Cardiac septum (tissue), 1 donor: ENCODE measurements around the gene GLT6D1. TPM values are rescaled to one million over a fixed set of nuclear protein-coding genes. Genes with fewer than 3 reads are reported as not detected.

ENCODE experiments used
- DNase-seq: peaks from one replicate; pipeline ENCODE4 v3.0.0-alpha.2; 2020; ENCODE audit warnings: low spot score
- intact Hi-C: fragments of 100-400 bp; cut with DNase I; formaldehyde crosslinking; loops from one replicate; pipeline ENCODE4 v1.14.0; 2022
- total RNA-seq: library from RNA; stranded (reverse); fragmentation: NEBNext Ultra II Directional; extraction: Animal tissue kit (Norgen Biotek cat#: 25700); gene quantifications from one replicate; pipeline ENCODE4 v1.2.1, GENCODE V29; 2021
- donor health status: DM: no; HTN: no; CAD: no.

GLT6D1 gene
- total RNA-seq, 1 donor from 2014 or later = not detected

DNA sequence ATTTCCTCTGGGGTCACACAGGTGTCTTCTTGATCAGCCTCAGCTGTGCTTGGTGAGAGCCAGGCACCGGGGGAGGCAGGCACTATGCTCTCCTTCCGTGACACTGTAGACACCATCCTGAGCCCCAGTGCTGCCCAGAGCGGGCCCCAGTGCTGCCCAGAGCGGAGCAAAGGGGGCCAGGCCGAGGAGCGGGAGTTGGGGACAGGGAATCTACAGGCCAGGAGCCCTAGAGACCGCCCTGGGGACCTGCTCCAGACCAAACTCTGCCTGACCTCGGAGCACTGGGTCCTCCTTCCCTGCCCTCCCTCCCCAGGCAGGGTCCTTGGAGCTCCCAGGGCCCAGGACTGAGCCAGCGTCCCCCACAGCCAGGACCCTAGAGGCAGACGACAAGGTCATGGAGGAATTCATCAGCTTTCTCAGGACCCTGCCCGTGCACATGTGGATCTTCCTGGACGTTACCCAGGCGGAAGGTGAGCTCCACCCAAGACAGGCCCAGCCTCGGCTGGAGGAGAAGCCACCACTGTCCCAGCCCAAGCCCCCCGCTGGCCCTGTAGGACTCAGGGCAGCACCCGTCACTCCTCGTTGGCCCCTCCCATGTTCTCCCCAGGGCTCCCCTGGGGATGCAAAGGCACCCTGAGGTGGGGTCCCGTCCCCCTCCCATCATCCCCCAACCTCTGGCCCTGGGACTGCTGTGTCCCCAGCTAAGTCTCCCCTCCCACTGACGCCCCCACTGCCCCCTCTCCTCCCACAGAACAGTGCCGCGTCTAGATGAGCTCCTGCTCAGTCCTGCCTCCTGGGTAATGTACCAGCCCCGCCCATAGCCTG, 47.6 kb downstream of the GLT6D1 start:
- peak; percentile 65 for DNase-seq
- intact Hi-C loops = no loop called here

DNA sequence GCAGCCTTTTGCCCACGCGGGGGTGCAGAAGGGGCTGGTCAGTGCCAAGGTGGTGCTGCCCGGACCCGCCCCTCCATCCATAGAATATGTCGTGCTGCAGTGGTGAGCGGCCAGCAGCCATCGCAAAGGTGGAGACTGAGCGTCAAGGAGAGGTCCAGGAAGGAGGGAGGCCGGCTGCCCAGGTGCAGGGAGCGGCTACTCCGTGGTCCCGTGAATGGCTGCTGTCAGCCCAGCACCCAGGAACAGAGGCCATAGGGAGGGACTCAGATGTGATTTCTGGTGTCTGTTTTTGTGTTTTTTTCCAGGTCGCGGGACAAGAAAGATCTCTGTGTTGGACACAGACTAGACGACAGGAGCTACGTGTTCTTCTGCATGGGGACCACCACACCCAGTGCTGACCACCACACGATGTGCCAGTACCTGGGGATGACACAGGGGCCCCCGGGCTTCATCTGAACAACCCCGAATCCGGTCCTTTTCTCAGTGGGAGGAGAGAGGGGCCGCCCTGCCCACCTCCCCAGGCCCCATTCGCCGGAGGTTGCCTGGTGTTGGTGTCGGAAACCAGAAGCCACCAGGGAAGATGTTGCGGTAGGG, 48.8 kb downstream of the GLT6D1 start:
- peak; percentile 53 for DNase-seq

DNA sequence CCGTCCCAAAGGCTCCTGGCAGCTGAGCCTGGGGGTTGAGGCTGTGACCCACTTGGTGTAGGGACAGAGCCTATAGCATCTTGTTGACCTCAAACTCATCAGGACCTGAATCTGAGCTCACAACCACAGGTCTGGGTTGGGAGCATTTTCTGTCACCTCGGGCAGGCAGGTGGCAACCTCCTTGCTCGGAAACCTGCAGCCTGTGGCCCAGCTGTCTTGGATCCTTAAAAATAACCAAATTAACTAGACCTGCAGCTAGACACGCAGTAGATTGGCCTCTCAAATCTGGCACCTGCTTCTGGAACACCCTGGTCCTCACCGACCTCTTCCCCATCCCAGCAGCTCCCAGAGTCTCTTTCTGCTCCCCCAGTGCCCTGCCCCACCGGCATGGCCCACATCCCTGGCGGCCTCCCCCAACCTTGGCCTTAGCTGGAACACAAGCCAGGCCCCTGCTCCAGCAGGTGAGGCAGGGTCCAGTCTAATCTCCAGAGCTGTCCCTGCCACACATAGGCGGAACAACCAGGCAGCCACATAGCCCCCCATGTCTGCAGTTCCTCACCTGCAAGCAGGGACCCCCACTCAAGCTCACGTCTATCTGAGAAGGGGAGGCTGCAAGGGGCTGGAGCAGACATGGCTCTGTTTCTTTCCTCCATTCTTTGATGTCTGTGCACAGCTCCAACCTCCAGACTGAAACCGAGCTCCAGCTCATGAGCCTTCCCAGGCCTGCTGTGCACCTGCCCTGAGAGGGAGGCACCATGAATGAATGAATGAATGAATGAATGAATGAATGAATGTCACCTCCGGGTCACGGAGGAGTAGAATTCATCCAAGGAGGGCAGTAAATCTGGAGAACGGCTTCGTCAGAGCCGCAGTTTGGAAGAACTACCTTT, 49.5 kb downstream of the GLT6D1 start:
- intact Hi-C loops = no loop called here
- DNase-seq = no peak

More for the DNA sequence above, 48.8 kb downstream of the GLT6D1 start:
- intact Hi-C loops = no loop called here

DNA sequence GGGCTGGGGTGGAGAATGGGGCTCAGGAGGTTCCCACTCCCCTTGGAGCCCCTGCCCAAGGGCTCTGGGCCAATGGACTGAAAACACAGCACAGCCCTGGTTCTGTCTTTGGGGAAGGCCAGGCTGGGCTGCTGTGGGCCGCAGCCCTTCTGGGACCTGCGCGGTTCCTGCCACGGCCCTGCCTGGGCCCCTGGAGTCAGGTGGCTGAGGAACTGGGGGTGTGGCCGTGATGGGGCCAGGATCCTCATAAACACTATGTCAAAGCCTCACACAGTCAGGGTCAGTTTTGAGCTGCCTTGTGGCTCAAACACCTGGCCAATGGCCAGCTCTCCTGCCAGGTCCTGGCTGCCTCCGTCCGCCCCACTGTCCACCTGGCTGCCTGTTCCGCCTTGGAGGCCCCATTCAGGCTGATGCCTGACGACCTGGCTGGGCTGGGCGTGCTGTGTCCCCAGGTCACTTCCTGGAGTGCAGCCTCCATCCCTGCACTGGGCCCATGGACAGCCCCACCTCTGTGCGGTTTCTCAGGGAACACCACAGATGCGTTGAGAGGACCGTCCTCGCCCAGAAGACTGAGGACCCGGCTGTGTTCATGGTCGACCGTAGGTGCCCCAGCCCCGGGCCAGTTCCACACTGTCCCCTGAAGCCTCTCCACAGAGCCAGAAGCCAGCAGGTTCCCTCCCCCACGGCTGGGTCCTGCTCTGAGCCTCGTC, 50.3 kb downstream of the GLT6D1 start:
- intact Hi-C loops = no loop called here
- DNase-seq = no peak

DNA sequence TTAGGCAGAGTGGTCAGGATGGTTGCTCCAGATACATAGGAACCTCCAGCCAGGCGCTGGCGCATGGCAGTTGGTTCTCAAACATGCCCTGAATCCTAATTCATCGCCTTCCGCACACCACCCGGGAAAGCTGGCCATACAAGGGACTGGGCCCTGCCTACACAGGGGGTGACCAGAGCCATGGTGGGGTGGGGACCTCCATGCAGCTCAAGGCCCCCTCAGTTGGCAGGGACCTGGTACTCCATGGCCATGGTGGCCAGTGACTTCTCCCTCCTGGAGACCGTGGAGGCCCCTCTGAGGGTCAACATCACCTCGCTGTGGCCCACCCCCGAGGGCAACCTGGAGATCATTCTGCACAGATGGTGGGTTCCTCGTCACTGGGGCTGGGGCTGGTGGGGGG, 51.0 kb downstream of the GLT6D1 start:
- peak; percentile 64 for DNase-seq
- intact Hi-C loops = no loop called here

DNA sequence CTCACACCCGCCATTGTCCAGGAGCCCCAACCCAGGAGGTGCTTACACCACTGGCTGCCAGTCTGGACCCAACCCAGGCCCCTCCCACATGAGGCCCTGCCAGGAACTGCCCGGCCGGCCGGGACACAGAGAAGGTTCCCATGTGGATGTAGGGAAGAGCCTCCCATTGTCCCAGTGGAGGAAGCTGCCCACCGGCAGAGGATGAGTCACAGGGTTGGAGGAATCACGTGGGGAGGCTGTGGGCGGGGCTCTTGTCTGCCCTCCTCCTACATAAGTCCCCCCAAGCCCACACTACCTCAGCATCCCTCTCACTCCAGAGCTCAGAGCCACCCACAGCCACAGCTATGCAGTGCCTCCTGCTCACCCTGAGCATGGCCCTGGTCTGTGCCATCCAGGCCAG, 51.7 kb downstream of the GLT6D1 start:
- intact Hi-C loops = no loop called here
- DNase-seq = no peak

DNA sequence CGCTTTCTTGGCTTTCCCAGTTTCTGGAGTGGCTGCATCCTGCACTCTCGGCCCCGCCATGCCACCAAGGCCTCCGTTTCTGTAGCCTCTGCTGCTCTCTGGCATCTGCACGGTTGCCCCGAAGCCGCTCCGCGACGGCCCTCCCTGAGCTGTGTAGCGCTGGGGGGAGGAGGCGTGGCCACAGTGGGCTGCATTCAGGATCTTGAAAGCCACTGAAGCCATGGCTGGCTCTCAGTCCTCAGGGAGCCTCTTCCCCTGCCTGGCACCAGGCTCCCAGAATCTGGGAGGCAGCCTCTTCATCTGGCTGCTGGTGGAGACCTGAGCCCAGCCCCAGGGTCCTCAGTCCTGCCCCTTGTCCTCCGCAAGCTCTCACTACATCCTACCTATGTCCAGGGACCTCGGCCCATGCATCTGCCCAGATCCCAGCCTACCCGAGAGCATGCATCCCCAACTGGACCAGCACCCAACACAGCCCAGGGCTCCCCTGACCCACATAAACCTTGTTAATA, 52.7 kb downstream of the GLT6D1 start:
- peak; percentile 47 for DNase-seq
- intact Hi-C loops = no loop called here

DNA sequence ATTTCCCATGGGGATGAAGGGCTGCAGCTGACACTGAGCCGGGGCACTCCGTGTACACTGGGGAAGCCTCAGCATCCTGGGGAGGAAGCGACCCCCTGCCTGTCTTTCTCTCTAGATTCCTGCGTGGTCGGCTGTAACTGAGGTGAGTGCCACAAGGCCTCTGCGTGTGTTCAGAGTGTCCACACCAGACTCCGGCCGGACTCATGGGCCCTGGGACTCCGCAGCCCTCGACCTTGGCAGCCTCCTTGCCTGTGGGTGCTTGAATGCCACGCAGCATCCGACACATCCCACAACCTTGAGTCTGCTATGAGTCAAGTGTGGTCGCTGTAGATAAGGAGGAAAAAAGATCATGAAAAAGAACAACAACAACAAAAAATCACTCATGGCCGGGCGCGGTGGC, 54.4 kb downstream of the GLT6D1 start:
- DNase-seq = peak; percentile 55
- intact Hi-C loops = no loop called here

DNA sequence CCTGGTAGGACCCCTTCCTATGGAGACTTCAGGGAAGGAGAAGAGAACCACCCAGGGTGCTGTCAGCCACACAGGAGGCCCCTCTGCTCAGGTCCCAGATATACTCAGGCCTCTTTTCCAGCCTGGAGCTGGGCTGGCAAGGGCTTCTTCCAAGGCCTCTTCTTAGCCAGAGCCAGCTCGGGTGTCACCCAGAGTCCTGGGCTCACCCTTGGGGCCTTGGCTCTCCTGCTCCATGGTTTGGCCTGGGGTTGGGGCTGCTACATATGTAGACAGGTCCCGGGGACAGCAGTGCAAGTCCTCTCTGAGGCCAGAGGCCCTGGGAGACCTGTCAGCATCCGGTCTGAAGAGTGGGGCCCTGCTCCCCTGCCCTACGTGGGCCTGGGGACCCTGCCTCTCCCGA, 55.0 kb downstream of the GLT6D1 start:
- DNase-seq = no peak
- intact Hi-C loops = no loop called here

DNA sequence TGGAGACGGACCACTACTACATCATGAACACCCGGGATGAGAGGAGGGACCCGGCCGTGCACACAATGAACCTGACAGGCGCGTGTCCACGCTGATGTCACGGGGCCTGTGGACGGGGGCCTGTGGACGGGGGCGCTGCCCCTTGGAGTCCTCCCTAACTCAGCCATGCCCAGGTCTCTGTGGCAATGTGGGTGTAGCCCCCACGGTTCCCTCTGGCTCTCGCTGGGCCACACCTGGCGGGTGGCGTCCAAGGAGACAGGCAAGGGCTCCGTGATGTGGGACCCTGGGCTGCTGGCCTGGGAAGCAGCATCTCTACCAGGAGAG, 55.7 kb downstream of the GLT6D1 start:
- intact Hi-C loops = no loop called here
- peak; percentile 54 for DNase-seq

DNA sequence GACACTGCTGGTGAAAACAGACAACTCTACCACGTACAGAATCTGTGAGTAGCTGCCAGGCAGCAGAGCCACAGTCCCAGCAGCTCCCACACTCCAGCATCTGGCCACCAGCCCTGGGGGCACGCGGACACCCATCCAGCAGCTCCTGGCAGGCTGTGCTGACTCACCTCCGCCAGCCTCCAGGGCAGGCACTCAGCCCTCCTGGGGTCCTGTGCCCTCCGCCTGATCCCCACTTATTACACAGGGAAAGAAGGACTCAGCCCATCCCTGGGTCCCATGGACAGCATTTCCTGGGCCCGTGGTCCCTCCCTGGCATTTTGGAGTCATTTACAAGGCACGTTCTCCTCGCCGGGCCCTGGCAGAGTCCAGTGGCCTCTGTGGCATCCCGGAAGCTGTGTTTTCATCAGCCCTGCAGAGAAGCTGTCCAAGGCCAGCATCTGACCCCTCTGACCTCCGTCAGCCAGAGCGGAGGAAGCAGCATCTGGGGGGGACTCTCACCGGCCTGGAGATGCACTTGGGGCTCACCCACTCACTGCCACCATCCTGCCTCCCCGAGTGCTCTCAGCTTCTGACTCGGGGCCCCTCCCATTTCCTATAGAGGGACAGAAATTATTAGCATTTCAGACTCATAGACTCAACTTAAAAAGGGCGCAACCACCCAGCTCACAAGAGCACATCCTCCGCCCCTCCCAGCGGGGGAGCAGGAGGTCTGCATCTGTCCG, 56.2 kb downstream of the GLT6D1 start:
- DNase-seq = no peak
- intact Hi-C loops = no loop called here

DNA sequence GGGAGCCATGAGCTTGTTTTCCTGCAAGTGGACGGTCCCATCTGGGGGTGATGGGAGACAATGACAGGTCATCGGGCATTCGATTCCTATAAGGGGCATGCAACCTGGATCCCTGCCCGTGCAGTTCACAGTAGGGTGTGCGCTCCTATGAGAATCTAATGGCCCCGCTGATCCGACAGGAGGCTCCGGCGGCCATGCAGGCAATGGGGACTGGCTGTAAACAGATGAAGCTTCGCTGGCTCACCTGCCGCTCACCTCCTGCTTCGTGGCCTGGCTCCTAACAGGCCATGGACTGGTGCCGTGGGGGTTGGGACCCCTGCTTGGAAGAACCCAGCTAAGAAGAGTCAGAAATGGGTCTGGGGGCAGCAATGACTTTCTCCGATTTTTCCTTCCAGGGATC, 56.8 kb downstream of the GLT6D1 start:
- intact Hi-C loops = no loop called here
- peak; percentile 50 for DNase-seq

DNA sequence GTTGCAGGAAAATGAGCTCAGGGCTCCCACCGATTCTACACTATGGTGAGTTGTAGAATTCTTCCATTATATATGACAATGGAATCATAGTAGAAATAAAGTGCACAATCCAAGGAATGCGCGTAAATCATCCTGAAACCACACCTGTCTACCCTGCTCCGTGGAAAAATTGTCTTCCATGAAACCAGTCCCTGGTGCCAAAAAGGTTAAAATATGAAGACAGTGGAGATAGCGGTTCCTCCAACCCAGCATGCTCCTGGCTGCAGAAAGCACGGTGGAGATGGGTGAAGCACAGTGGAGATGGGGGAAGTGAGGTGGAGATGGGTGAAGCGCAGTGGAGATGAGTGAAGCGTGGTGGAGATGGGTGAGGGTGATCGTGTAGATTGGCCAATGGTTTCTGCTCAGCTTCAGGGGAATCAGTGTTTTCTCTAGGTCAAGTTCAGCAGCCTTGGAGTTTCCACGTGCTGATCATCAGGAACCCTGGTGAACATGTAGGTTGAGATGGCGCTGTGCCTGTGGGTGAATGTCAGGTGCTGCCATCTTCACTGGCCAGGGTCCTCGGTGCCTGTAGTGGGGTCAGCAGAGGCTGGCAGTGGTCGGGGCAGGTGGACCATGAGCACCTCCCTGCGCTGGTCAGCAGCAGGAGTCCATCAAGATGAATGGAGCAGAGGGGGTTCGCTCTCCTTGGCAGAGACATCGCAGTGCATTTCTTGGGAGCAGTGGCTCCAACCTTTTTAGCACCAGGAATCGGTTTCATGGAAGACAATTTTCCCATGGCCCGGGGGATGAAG, 57.5 kb downstream of the GLT6D1 start:
- intact Hi-C loops = no loop called here
- DNase-seq = no peak

DNA sequence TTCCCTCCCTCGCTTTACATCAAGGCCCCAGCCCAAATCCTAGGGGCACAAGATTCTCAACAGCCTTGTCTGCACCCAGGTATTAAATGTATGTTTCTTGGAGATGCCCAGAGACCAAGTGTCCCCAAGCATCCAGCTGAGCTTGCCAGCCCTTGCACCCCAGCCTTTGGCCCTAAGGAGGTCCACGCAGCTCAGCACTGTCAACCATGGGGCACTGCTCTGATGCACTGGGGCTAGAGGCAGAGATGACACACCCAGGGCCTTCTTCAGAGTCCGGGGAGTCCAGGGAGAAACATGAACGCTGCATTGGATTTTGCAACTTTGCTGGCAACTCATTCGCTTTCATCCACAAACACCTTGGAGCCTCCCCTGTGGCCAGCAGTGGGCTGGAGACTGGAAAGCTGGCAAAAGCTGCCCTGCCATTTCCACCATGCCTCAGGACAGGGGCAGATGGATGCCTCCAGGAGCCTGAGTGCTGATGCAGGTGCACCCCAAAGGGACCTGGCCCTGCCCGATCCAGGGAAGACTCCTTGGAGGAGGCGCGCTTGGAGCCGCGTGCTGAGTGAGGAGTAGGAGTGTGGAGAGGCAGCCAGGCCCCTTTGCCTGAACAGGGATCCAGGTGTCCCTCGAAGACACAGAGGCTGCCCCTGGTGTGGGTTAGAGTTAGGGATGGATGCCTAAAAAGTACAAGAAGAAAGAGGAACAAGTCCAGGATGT, 58.5 kb downstream of the GLT6D1 start:
- intact Hi-C loops = no loop called here
- DNase-seq = no peak

DNA sequence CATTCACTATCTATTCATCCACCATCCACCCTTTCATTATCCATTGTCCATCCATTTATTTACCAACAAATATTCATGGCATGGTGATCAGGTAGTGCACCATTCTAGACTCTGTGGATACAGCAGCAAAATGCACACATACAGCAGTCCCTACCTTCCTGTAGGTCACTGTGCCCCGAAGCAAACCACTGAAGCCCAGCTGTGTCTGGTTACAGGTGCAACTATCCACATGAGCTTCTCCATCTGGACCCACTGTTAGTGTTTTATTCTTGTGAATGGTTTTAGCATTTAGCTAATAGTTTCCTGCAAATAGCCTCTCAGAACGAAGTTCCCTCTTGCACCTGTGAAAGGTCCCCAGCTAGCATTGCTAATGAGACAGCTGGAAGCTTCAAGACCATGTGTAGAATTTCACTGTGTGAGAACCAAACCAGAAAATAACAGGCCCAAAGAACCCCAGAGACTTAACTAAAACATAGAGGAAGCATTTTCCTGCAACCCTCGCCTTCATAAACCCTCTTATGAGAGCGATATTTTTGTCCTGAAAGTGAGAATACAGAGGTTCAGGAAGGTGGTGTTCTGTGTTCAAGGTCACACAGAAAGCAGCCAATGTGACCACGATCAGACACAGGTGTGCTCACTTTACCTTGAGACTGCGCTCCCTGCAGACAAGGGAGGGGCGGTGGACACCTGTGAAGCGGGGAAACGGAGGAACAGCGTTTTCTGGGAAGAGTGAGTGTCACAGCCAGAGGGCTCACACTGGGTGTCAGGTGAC, 59.3 kb downstream of the GLT6D1 start:
- intact Hi-C loops = no loop called here
- no peak for DNase-seq

DNA sequence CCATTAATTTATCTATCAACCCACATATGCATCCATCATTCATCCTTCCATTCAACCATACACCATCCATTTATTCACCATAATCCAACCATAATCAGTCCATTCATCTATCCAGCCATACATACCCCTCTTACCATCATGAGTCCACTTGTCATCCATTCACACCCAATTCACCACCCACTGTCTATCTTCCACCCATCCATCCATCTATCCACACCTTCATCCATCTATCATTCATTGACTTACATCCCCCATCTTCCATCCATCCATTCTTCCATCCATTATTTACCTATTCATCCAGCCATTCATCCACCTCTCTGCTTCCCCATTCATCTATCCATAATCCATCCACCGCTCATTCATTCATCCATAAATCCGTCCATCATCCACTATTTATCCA, 60.0 kb downstream of the GLT6D1 start:
- intact Hi-C loops = no loop called here

DNA sequence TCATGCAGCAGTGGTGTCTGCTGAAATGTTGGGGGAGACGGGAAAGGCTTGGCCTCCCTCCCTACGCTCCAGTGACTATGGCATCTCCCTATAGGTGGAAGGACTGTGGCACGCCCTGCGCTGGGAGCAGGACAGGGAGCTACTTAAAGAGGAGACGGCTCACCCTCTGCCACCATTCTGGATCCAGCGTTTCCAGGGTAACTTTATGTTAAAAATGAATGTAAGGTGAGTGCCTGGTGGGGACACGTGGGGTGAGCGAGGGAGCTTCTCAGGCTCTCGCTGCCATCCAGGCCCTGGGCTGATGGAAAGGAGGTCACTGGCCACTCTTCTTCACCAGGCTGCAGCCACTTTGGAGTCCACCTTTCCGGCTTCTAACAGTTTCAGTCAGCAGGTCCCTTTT, 62.1 kb downstream of the GLT6D1 start:
- no peak for DNase-seq
- intact Hi-C loops = no loop called here

More for the DNA sequence above, 60.0 kb downstream of the GLT6D1 start:
- no peak for DNase-seq
